Spleen (tissue), 11 donors: ENCODE data around the gene MAGI2. TPM values are rescaled to one million over a fixed set of nuclear protein-coding genes. Genes with fewer than 3 reads are reported as not detected.

Experiments
- DNase-seq: peaks from one replicate; pipeline ENCODE4 v3.0.0-alpha.2; 2020
- H3K27ac ChIP-seq, 8 donors: fragments of 200-600 bp; sonication (generic) in 7 of 8; 1 replicate in 4 of 8; 2 replicates in 4 of 8; pipeline versions ENCODE4 v1.5.0 to v1.8.0; 2016 to 2021; ENCODE audit warnings: inconsistent platforms in 4 of 8, mild to moderate bottlenecking in 4 of 8, moderate library complexity in 1 of 8
- H3K27me3 ChIP-seq, 7 donors: fragments of 200-600 bp; sonication (generic) in 6 of 7; replicated peaks in 1 of 7; 1 replicate in 4 of 7; 2 replicates in 3 of 7; pipeline versions ENCODE4 v1.5.0 to v1.8.0; 2016 to 2021; ENCODE audit warnings: inconsistent platforms in 3 of 7, mild to moderate bottlenecking in 1 of 7
- H3K36me3 ChIP-seq, 6 donors: fragments of 200-600 bp; sonication (generic) in 5 of 6; 1 replicate in 4 of 6; 2 replicates in 2 of 6; pipeline versions ENCODE4 v1.5.0 to v1.8.0; 2016 to 2021; ENCODE audit warnings: inconsistent platforms in 2 of 6
- H3K4me1 ChIP-seq, 6 donors: fragments of 200-600 bp; sonication (generic) in 5 of 6; 1 replicate in 3 of 6; 2 replicates in 3 of 6; pipeline versions ENCODE4 v1.5.0 to v1.8.0; 2016 to 2021; ENCODE audit warnings: inconsistent platforms in 3 of 6
- H3K4me3 ChIP-seq, 8 donors: fragments of 200-600 bp; sonication (generic) in 7 of 8; 1 replicate in 4 of 8; 2 replicates in 4 of 8; pipeline versions ENCODE4 v1.5.0 to v1.8.0; 2016 to 2021; ENCODE audit warnings: inconsistent platforms in 4 of 8, mild to moderate bottlenecking in 4 of 8, moderate library complexity in 2 of 8
- H3K9me3 ChIP-seq, 8 donors: fragments of 200-600 bp; sonication (generic) in 7 of 8; 1 replicate in 4 of 8; 2 replicates in 4 of 8; pipeline versions ENCODE4 v1.5.0 to v1.8.0; 2016 to 2021; ENCODE audit warnings: inconsistent platforms in 4 of 8
- POLR2A ChIP-seq, 3 donors: fragments of 450-650 bp; IDR thresholded peaks; one replicate each; pipeline ENCODE4 v1.5.1; 2017; ENCODE audit warnings: antibody characterized with exemption in 3 of 3, mild to moderate bottlenecking in 1 of 3
- POLR2AphosphoS5 ChIP-seq, 3 donors: sonication (generic); formaldehyde crosslinking; IDR thresholded peaks; one replicate each; pipeline ENCODE4 v1.5.1; 2017; ENCODE audit warnings: antibody characterized with exemption in 3 of 3
- WGBS, 5 donors: extraction: QIAGEN DNeasy Blood & Tissue Kit in 3 of 5; methylation state at CpG; one replicate each; pipeline versions ENCODE4 v1.1.5 to v1.1.7; 2013 to 2018; 5-methylcytosine and 5-hydroxymethylcytosine counted together
- intact Hi-C: fragments of 100-400 bp; cut with DNase I; formaldehyde crosslinking; loops from one replicate; pipeline ENCODE4 v1.15.0; 2023; ENCODE audit warnings: low total_unique reads
- polyA plus RNA-seq, 3 donors: library from polyadenylated mRNA; stranded (reverse); fragments of 200-250 nt; gene quantifications; one replicate each; pipeline ENCODE4 v1.2.1, GENCODE V29; 2013
- total RNA-seq, 7 donors: library from RNA; depleted of rRNA in 3 of 7; stranded (reverse); fragments of >200 nt in 3 of 7; fragmentation: NEBNext Ultra II Directional in 4 of 7; extraction: Animal tissue kit (Norgen Biotek cat#: 25700) in 4 of 7; gene quantifications; one replicate each; pipeline versions ENCODE4 v1.1.0 to v1.2.1, GENCODE V29; 2016 to 2021
- TF ChIP-seq, protein P1 (sequence below), 11 experiments: fragments of 200-600 bp in 7 of 11; fragments of 450-650 bp in 4 of 11; sonication (generic) in 4 of 11; IDR thresholded peaks in 8 of 11; conservative IDR thresholded peaks in 3 of 11; 1 replicate in 7 of 11; 2 replicates in 4 of 11; pipeline versions ENCODE4 v1.4.0 to v1.8.0; 2016 to 2021; ENCODE audit warnings: antibody characterized with exemption in 11 of 11, inconsistent platforms in 4 of 11, mild to moderate bottlenecking in 1 of 11
- donor health status: healthy with polysubstance abuse.
- donor health status: DM: no; HTN: no; CAD: no; lungs with moderate emphysema.
- donor health status: DM: no; HTN: no; CAD: no.
- donor health status: Bipolar disorder and iron deficiency.
- donor health status: healthy.
- donor health status: DM: no; HTN: no; CAD: no.
- donor health status: DM: yes; HTN: yes; CAD: no.

MAGI2 gene
- total and polyA plus RNA-seq, 10 donors, result 0.74 to 18.1 (median 11.1) TPM

- Histone ChIP-seq H3K27me3 (peaks cover 0 to 12% (median 0%) of the 10 kb centered on the region in 7 donors), H3K36me3 (no peaks in the 10 kb centered on the region), H3K27ac (no peak overlapping the region), H3K9me3 (no peaks in the 10 kb centered on the region), H3K4me1 (no peaks in the 10 kb centered on the region), H3K4me3 (no peak overlapping the region)
- 75 to 89% (median 79%) methylated on average over 5 of the region's 5 CpGs for WGBS, 5 donors
- DNase-seq, result no peak
- intact Hi-C loops, result no loop called here
- TF ChIP-seq POLR2AphosphoS5 (IDR thresholded peaks at IDR 0.05) (no peak), POLR2A (IDR thresholded peaks at IDR 0.05) (no peak)
- TF ChIP-seq, protein P1, sequence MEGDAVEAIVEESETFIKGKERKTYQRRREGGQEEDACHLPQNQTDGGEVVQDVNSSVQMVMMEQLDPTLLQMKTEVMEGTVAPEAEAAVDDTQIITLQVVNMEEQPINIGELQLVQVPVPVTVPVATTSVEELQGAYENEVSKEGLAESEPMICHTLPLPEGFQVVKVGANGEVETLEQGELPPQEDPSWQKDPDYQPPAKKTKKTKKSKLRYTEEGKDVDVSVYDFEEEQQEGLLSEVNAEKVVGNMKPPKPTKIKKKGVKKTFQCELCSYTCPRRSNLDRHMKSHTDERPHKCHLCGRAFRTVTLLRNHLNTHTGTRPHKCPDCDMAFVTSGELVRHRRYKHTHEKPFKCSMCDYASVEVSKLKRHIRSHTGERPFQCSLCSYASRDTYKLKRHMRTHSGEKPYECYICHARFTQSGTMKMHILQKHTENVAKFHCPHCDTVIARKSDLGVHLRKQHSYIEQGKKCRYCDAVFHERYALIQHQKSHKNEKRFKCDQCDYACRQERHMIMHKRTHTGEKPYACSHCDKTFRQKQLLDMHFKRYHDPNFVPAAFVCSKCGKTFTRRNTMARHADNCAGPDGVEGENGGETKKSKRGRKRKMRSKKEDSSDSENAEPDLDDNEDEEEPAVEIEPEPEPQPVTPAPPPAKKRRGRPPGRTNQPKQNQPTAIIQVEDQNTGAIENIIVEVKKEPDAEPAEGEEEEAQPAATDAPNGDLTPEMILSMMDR (IDR thresholded peaks at IDR 0.05 in 8 of 11, conservative IDR thresholded peaks at IDR 0.05 in 3 of 11), result no peak
Observed at GRCh38 chr7:78082556-78082955, 1370.9 kb downstream of the MAGI2 start.

DNA sequence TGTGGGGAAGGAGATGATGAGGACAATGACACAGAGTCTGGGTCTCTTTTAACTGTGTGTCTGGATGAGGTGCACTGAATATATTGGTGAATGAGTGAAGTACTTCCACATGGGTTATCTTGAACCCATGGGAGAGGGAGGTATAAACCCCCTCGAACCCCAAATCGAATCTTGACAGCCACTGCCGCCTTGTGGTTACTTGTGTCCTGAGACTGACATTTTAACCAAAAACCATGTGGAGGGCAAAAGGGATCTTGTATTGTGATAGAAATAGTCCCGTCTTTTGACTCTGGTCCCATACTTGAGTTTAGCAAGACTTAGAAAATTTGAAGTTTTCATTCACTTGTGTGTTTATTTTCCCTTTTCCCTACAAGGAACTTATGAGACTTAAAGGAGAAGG lies 1371.6 kb downstream of the MAGI2 start:
- Histone ChIP-seq H3K27ac (no peak overlapping the region), H3K9me3 (no peaks in the 10 kb centered on the region), H3K27me3 (peaks cover 0 to 12% (median 0%) of the 10 kb centered on the region in 7 donors), H3K4me1 (no peaks in the 10 kb centered on the region), H3K36me3 (no peaks in the 10 kb centered on the region), H3K4me3 (no peak overlapping the region)
- TF ChIP-seq POLR2AphosphoS5 (IDR thresholded peaks at IDR 0.05) (no peak), POLR2A (IDR thresholded peaks at IDR 0.05) (no peak)
- TF ChIP-seq, protein P1 (IDR thresholded peaks at IDR 0.05 in 8 of 11, conservative IDR thresholded peaks at IDR 0.05 in 3 of 11), result no peak
- WGBS, 5 donors, result 79 to 90% (median 88%) methylated on average over 4 of the region's 4 CpGs
- DNase-seq, result no peak
- intact Hi-C loops, result no loop called here

GRCh38 chr7:78081344-78081743 lies 1372.1 kb downstream of the MAGI2 start:
- Histone ChIP-seq H3K27me3 (peaks cover 0 to 12% (median 0%) of the 10 kb centered on the region in 7 donors), H3K36me3 (no peaks in the 10 kb centered on the region), H3K4me1 (no peaks in the 10 kb centered on the region), H3K9me3 (no peaks in the 10 kb centered on the region), H3K27ac (no peak overlapping the region), H3K4me3 (no peak overlapping the region)
- intact Hi-C loops, result no loop called here
- TF ChIP-seq, protein P1 (IDR thresholded peaks at IDR 0.05 in 8 of 11, conservative IDR thresholded peaks at IDR 0.05 in 3 of 11), result no peak
- TF ChIP-seq POLR2AphosphoS5 (IDR thresholded peaks at IDR 0.05), result no peak
- TF ChIP-seq POLR2A (IDR thresholded peaks at IDR 0.05), result no peak
- 85 to 100% (median 97%) methylated on average over 1 of the region's 1 CpG for WGBS, 5 donors
- no peak for DNase-seq

DNA sequence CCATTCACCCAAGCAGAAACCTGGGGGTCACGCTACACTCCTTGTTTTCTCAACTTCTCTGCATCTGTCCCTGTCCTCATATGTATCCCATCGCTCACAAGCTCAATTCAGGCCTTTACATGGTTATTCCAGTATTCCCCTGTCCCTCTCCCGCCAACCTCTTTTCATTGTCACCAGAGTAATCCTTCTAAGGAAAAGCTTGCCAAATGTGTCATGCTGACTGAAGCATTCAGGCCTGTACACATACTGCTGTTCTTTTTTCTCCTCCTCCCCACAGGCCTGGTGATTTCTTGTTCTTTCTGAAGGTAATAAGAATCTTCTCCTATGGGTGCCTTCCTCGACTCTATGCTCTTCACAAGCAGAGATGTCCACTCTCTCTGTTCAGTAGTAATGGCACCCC lies 1372.7 kb downstream of the MAGI2 start:
- 85 to 93% (median 88%) methylated on average over 4 of the region's 4 CpGs for WGBS, 5 donors

More for the DNA sequence above, 1372.7 kb downstream of the MAGI2 start:
- Histone ChIP-seq H3K36me3 (no peaks in the 10 kb centered on the region), H3K27me3 (peaks cover 0 to 12% (median 0%) of the 10 kb centered on the region in 7 donors), H3K27ac (no peak overlapping the region), H3K9me3 (no peaks in the 10 kb centered on the region), H3K4me3 (no peak overlapping the region), H3K4me1 (no peaks in the 10 kb centered on the region)
- intact Hi-C loops, result no loop called here
- TF ChIP-seq POLR2AphosphoS5 (IDR thresholded peaks at IDR 0.05), result no peak
- TF ChIP-seq, protein P1 (IDR thresholded peaks at IDR 0.05 in 8 of 11, conservative IDR thresholded peaks at IDR 0.05 in 3 of 11), result no peak
- TF ChIP-seq POLR2A (IDR thresholded peaks at IDR 0.05), result no peak
- DNase-seq, result no peak
